CD14-positive monocyte (primary cell): Measurements from ENCODE around the gene ABHD17C. TPM values are rescaled to one million over a fixed set of nuclear protein-coding genes. Genes with fewer than 3 reads are reported as not detected.

Experiments
- DNase-seq, 3 donors: peaks; one replicate each; pipeline ENCODE4 v3.0.0-alpha.2; 2011 to 2022
- H2AFZ ChIP-seq: 2 replicates; pipeline ENCODE4 v1.6.0; 2012; ENCODE audit warnings: mild to moderate bottlenecking, low read depth, low read length, inconsistent platforms; ENCODE audit not compliant: insufficient read depth, poor library complexity, severe bottlenecking
- H3K27ac ChIP-seq, 2 donors: 1 replicate in 1 of 2; 2 replicates in 1 of 2; pipeline ENCODE4 v1.5.1; 2012 to 2013; ENCODE audit warnings: low read length in 2 of 2, control low read depth in 1 of 2, inconsistent platforms in 1 of 2, low read depth in 1 of 2, mild to moderate bottlenecking in 1 of 2
- H3K27me3 ChIP-seq, 2 donors: one replicate each; pipeline versions ENCODE4 v1.6.0 to v1.6.1; 2011 to 2013; ENCODE audit warnings: low read length in 2 of 2; ENCODE audit not compliant: control insufficient read depth in 2 of 2, insufficient read depth in 2 of 2
- H3K36me3 ChIP-seq, 2 donors: replicated peaks in 1 of 2; 1 replicate in 1 of 2; 2 replicates in 1 of 2; pipeline versions ENCODE4 v1.5.1 to v1.6.1; 2012 to 2013; ENCODE audit warnings: low read length in 2 of 2, control low read depth in 1 of 2, inconsistent platforms in 1 of 2, mild to moderate bottlenecking in 1 of 2; ENCODE audit not compliant: insufficient read depth in 2 of 2, control insufficient read depth in 1 of 2
- H3K4me1 ChIP-seq, 2 donors: 1 replicate in 1 of 2; 2 replicates in 1 of 2; pipeline versions ENCODE4 v1.5.1 to v1.6.1; 2012 to 2013; ENCODE audit warnings: low read length in 2 of 2, control low read depth in 1 of 2, inconsistent platforms in 1 of 2, mild to moderate bottlenecking in 1 of 2, moderate library complexity in 1 of 2; ENCODE audit not compliant: insufficient read depth in 2 of 2, control insufficient read depth in 1 of 2
- H3K4me2 ChIP-seq: replicated peaks from 2 replicates; pipeline ENCODE3; 2012; ENCODE audit warnings: low read length, moderate library complexity, mild to moderate bottlenecking; ENCODE audit not compliant: poor library complexity, severe bottlenecking; ENCODE audit errors: extremely low read depth
- H3K4me3 ChIP-seq, 3 experiments: fragments of 200-600 bp in 1 of 3; sonication (generic) in 1 of 3; replicated peaks in 1 of 3; 1 replicate in 2 of 3; 2 replicates in 1 of 3; pipeline ENCODE4 v1.5.1; 2011 to 2013; ENCODE audit warnings: low read length in 3 of 3, mild to moderate bottlenecking in 3 of 3, control low read depth in 2 of 3, low read depth in 2 of 3, inconsistent platforms in 1 of 3, moderate library complexity in 1 of 3
- H3K79me2 ChIP-seq: 2 replicates; pipeline ENCODE4 v1.6.0; 2012; ENCODE audit warnings: mild to moderate bottlenecking, control low read depth, inconsistent platforms, low read length, moderate library complexity; ENCODE audit not compliant: insufficient read depth
- H3K9ac ChIP-seq: 2 replicates; pipeline ENCODE4 v1.6.0; 2017; ENCODE audit warnings: low read length, mild to moderate bottlenecking; ENCODE audit not compliant: insufficient read depth, poor library complexity, severe bottlenecking
- H3K9me3 ChIP-seq, 2 donors: replicated peaks in 1 of 2; 1 replicate in 1 of 2; 2 replicates in 1 of 2; pipeline versions ENCODE4 v1.5.1 to v1.6.1; 2012 to 2013; ENCODE audit warnings: low read length in 2 of 2, control low read depth in 1 of 2; ENCODE audit not compliant: control insufficient read depth in 1 of 2, insufficient read depth in 1 of 2
- H4K20me1 ChIP-seq: 2 replicates; pipeline ENCODE4 v1.6.0; 2012; ENCODE audit warnings: mild to moderate bottlenecking, low read length, control low read depth, moderate library complexity; ENCODE audit not compliant: insufficient read depth
- H3K27ac Mint-ChIP-seq, 7 donors: one replicate each; pipeline ENCODE4 v1.8.0; 2020; ENCODE audit warnings: mild to moderate bottlenecking in 7 of 7, mixed read lengths in 7 of 7, moderate library complexity in 6 of 7, inconsistent platforms in 2 of 7
- H3K27me3 Mint-ChIP-seq, 3 donors: one replicate each; pipeline ENCODE4 v1.8.0; 2021 to 2022; ENCODE audit warnings: low read depth in 3 of 3, mild to moderate bottlenecking in 3 of 3, mixed read lengths in 3 of 3, moderate library complexity in 3 of 3, inconsistent platforms in 1 of 3
- H3K36me3 Mint-ChIP-seq, 2 donors: one replicate each; pipeline ENCODE4 v1.8.0; 2020; ENCODE audit warnings: mixed read lengths in 2 of 2, inconsistent platforms in 1 of 2, mild to moderate bottlenecking in 1 of 2
- H3K4me1 Mint-ChIP-seq: one replicate; pipeline ENCODE4 v1.8.0; 2020; ENCODE audit warnings: mild to moderate bottlenecking, mixed read lengths
- H3K4me3 Mint-ChIP-seq, 2 donors: one replicate each; pipeline ENCODE4 v1.8.0; 2020; ENCODE audit warnings: mild to moderate bottlenecking in 2 of 2, mixed read lengths in 2 of 2, moderate library complexity in 1 of 2
- H3K9me3 Mint-ChIP-seq, 7 donors: one replicate each; pipeline ENCODE4 v1.8.0; 2020 to 2022; ENCODE audit warnings: mixed read lengths in 7 of 7, mild to moderate bottlenecking in 6 of 7, moderate library complexity in 6 of 7, inconsistent platforms in 2 of 7
- WGBS: methylation state at CpG from one replicate; pipeline ENCODE4 v1.1.5; 2013; ENCODE audit warnings: missing lambda C conversion rate; ENCODE audit not compliant: insufficient coverage; 5-methylcytosine and 5-hydroxymethylcytosine counted together
- intact Hi-C, 2 donors: fragments of 100-400 bp; cut with micrococcal nuclease; formaldehyde crosslinking; loops; one replicate each; pipeline versions ENCODE4 v1.15.0 to v1.15.1; 2023
- polyA plus RNA-seq, 3 donors: library from polyadenylated mRNA; depleted of rRNA in 1 of 3; unstranded in 2 of 3; stranded (reverse) in 1 of 3; fragments of 300-500 nt in 2 of 3; fragments of >200 nt in 1 of 3; fragmentation: Illumina TruSeq in 2 of 3; gene quantifications; 1 replicate in 2 of 3; 2 replicates in 1 of 3; pipeline ENCODE4 v1.2.3, GENCODE V29; 2012 to 2021
- TF ChIP-seq, protein P1 (sequence below): fragments of 200-600 bp; IDR thresholded peaks from one replicate; pipeline ENCODE4 v1.8.0; 2022; ENCODE audit warnings: antibody characterized with exemption, mild to moderate bottlenecking

The ABHD17C gene
- polyA plus RNA-seq, 3 donors: 0.48 to 0.76 (median 0.68) TPM

DNA sequence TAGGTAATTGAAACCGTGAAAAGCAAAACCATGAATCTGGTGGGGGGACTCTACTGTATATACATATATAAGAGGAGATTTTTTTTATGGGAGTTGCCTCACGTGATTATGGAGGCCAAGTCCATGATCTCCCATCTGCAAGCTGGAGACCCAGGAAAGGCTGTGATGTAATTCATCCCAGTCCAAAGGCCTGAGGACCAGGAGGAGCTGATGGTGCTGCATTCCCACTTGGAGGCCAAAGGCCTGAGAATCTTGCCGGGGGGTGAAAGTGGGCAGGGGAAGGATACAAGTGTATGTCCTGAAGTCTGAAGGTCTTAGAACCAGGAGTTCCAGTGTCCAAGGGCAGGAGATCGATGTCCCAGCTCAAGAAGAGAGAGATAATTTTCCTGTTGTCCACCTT lies 47.0 kb downstream of the ABHD17C start:
- Histone ChIP-seq H3K9me3 (no peaks in the 10 kb centered on the region), H3K4me2 (no peak overlapping the region), H3K27me3 (no peaks in the 10 kb centered on the region), H3K9ac (no peak overlapping the region), H4K20me1 (no peaks in the 10 kb centered on the region), H3K36me3 (no peaks in the 10 kb centered on the region), H3K79me2 (no peaks in the 10 kb centered on the region), H2AFZ (no peak overlapping the region), H3K4me3 (no peak overlapping the region), H3K27ac (peak overlapping the region in 1 of 2 donors; percentile 64), H3K4me1 (peaks cover 13 to 14% of the 10 kb centered on the region in 2 donors)
- peaks cover 0 to 6% of the 10 kb centered on the region in 2 donors for H3K36me3 Mint-ChIP-seq
- H3K9me3 Mint-ChIP-seq: peaks cover 0 to 9% (median 2%) of the 10 kb centered on the region in 7 donors
- TF ChIP-seq, protein P1, sequence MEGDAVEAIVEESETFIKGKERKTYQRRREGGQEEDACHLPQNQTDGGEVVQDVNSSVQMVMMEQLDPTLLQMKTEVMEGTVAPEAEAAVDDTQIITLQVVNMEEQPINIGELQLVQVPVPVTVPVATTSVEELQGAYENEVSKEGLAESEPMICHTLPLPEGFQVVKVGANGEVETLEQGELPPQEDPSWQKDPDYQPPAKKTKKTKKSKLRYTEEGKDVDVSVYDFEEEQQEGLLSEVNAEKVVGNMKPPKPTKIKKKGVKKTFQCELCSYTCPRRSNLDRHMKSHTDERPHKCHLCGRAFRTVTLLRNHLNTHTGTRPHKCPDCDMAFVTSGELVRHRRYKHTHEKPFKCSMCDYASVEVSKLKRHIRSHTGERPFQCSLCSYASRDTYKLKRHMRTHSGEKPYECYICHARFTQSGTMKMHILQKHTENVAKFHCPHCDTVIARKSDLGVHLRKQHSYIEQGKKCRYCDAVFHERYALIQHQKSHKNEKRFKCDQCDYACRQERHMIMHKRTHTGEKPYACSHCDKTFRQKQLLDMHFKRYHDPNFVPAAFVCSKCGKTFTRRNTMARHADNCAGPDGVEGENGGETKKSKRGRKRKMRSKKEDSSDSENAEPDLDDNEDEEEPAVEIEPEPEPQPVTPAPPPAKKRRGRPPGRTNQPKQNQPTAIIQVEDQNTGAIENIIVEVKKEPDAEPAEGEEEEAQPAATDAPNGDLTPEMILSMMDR: no peak
- H3K27me3 Mint-ChIP-seq: no peaks in the 10 kb centered on the region
- H3K4me3 Mint-ChIP-seq: no peak overlapping the region
- WGBS: 100% methylated on average over 2 of the region's 4 CpGs
- peak overlapping the region in 1 of 7 donors; percentile 43 for H3K27ac Mint-ChIP-seq
- H3K4me1 Mint-ChIP-seq: peaks cover 48% of the 10 kb centered on the region
- intact Hi-C loops: no loop called here
- DNase-seq: no peak

DNA sequence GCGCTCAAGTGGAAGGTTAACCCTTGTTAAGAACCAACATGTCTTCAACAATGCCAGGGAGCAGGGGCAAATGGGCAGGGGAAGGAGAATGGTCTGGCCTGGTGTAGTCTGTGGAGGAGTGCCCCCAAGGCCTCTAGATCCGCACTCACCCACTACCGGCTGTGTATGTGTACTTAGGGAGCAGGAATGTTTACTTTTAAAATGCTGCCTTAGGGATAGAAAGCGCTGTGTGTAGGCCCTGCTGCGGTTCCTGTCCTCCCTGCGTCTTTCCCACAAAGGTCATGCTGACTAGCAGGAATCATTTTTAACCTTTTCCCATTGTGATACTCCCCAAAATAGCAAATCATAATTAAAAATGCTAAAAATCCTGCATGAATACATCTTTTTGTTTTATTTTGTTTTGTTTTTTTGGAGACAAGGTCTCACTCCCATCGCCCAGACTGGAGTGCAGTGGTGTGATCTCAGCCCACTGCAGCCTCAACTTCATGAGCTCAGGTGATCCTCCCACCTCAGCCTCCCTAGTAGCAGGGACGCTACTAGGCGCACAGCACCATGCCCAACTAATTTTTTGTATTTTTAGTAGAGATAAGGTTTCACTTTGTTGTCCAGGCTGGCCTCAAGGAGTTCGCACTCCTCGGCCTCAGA lies 48.2 kb downstream of the ABHD17C start:
- Mint-ChIP-seq H3K36me3 (no peaks in the 10 kb centered on the region), H3K27ac (peak overlapping the region in 1 of 7 donors; percentile 42), H3K9me3 (peaks cover 0 to 9% (median 2%) of the 10 kb centered on the region in 7 donors), H3K27me3 (peaks cover 0 to 1% (median 0%) of the 10 kb centered on the region in 3 donors), H3K4me3 (no peak overlapping the region), H3K4me1 (peaks cover 48% of the 10 kb centered on the region)
- Histone ChIP-seq H4K20me1 (no peaks in the 10 kb centered on the region), H3K79me2 (no peaks in the 10 kb centered on the region), H3K4me1 (peaks cover 13 to 14% of the 10 kb centered on the region in 2 donors), H3K27me3 (no peaks in the 10 kb centered on the region), H3K4me3 (no peak overlapping the region), H3K9ac (no peak overlapping the region), H3K4me2 (no peak overlapping the region), H3K36me3 (no peaks in the 10 kb centered on the region), H3K9me3 (no peaks in the 10 kb centered on the region), H3K27ac (no peak overlapping the region), H2AFZ (no peak overlapping the region)
- TF ChIP-seq, protein P1: no peak
- WGBS: 100% methylated on average over 4 of the region's 11 CpGs
- DNase-seq: no peak
- intact Hi-C loops: no loop called here
